ENCODE measurements around the gene BRD3.

BRD3 gene

GRCh38 chr9:133996531-133997520 is 71.0 kb downstream of the BRD3 start:
- no peak for DNase-seq (ENCODE audit: low spot score)
- TF ChIP-seq CTCF (IDR thresholded peaks at IDR 0.05; ENCODE audit: extremely low read depth, missing control alignments) = no peak

GRCh38 chr9:133995012-133995896 is 72.6 kb downstream of the BRD3 start:
- peak; percentile 11 for TF ChIP-seq CTCF (IDR thresholded peaks at IDR 0.05; ENCODE audit: extremely low read depth, missing control alignments)
- DNase-seq (ENCODE audit: low spot score) = no peak

- peak; percentile 95 for TF ChIP-seq CTCF (IDR thresholded peaks at IDR 0.05; ENCODE audit: extremely low read depth, missing control alignments)
- DNase-seq (ENCODE audit: low spot score) = peak; percentile 89
These were observed 73.3 kb downstream of the BRD3 start for GRCh38 chr9:133994353-133995011.

- TF ChIP-seq CTCF (IDR thresholded peaks at IDR 0.05; ENCODE audit: extremely low read depth, missing control alignments) = no peak
- DNase-seq (ENCODE audit: low spot score) = no peak
These were observed 74.1 kb downstream of the BRD3 start for GRCh38 chr9:133993635-133994253.

GRCh38 chr9:133992780-133993634 is 74.8 kb downstream of the BRD3 start:
- DNase-seq (ENCODE audit: low spot score) = peak; percentile 96
- TF ChIP-seq CTCF (IDR thresholded peaks at IDR 0.05; ENCODE audit: extremely low read depth, missing control alignments) = peak; percentile 33

Measured in GM20000 (cell line).